Gastroesophageal sphincter (tissue), 3 donors: ENCODE data around the gene PDE10A.

ENCODE experiments used
- CTCF ChIP-seq, 4 experiments: fragments of 200-600 bp in 2 of 4; fragments of 450-650 bp in 2 of 4; sonication (generic) in 1 of 4; IDR thresholded peaks; one replicate each; pipeline ENCODE4 v1.5.1; 2017 to 2019; ENCODE audit warnings: antibody characterized with exemption in 4 of 4, mild to moderate bottlenecking in 2 of 4, moderate library complexity in 2 of 4
- POLR2AphosphoS5 ChIP-seq: sonication (generic); formaldehyde crosslinking; IDR thresholded peaks from one replicate; pipeline ENCODE4 v1.6.1; 2017; ENCODE audit warnings: antibody characterized with exemption

- TF ChIP-seq CTCF (IDR thresholded peaks at IDR 0.05) (no peak), POLR2AphosphoS5 (no peak)
Measured at GRCh38 chr6:165668951-165669350, 5.9 kb upstream of the PDE10A start.
